Measurements from ENCODE around the gene PSMG1. TPM values are rescaled to one million over a fixed set of nuclear protein-coding genes. Genes with fewer than 3 reads are reported as not detected.
A peak's percentile ranks its signal among the peaks of the same experiment; 100 is the strongest.

PSMG1 gene
- total RNA-seq, 8 experiments from 2014 or later: 27.4 to 87.5 (median 55.3) TPM

- H3K27ac ChIP-seq: no peak overlapping the region
- WGBS, 10 experiments: 17 to 70% (median 31%) methylated on average over 1 to 2 of the region's 7 CpGs; no CpG with 5 or more reads in 7 of the 10 experiments
- no peaks in the 10 kb centered on the region for H3K4me1 ChIP-seq (replicated peaks in 1 of 2)
- peak; percentile 90 to 100 (median 96) for ATAC-seq (replicated peaks in 6 of 8)
- H3K4me3 ChIP-seq: no peak overlapping the region
- in situ Hi-C loops (cut with MboI; ENCODE audit: low pct_unique_long_range_greater_than_20kb in 2 of 9, low sequenced_read_pairs in 9 of 9, unreplicated experiment in 9 of 9): loop anchor here (10.0 to 25.0 kb wide), 3 partner anchors 389 to 614 kb away; no protein-coding TSS in a partner anchor
Measured at GRCh38 chr21:39125752-39126485, 57.3 kb downstream of the PSMG1 start.

Other genes starting within 250 kb of the PSMG1 start
- 10 to 100 TPM; 32.5 to 92.8 (median 71.6) TPM for gene BRWD1, start 130.2 kb upstream of the PSMG1 start, total RNA-seq
- 100 to 1,000 TPM; 194 to 280 (median 239) TPM for gene HMGN1, start 165.6 kb upstream of the PSMG1 start, total RNA-seq